ENCODE data around the gene DCDC1.

DCDC1 gene

DNA sequence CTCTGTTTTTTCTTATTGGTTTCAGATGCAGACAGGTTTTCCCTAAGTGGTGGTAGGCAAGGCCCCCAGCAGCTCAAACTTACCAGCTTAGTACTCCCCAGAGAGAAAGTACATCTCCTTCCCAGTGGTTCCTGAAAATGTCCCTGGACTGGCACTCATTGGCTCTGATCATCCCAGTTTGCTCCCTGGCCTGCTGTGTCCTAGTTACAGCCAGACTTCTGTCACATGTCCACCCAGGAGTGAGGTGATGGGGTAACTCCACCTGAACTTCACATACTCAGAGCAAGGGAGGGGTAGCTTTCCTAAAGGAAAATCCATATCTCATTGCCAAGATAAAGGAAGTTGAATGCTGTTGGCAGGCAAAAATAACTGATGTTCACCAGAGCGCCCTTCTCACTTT is 546.4 kb downstream of the DCDC1 start:
- no peak for DNase-seq

DNA sequence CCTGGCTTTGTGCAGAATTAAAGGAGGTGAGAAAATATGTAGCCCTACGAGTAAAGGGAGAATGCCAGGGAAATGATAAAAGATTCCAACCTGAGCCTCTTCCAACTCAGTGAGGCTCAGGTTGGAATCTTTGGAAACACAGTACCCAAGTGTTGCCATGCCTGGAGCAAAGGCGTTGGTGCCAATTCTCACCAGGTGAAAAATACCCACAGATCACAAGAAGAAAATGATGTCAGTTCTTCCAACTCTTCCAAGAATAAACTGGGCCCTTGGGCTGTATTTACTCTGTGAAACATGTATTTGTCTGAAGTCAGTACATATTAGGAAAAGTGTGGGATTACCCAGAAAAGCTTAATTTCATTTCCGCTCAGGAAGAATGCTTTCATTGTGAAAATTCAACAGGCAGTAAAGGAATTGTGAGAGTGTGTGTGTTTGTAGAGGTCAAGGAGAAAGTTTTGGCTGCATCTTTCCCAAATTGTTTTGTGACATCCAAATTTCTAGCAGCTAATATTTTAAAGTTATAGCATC is 548.0 kb downstream of the DCDC1 start:
- DNase-seq: no peak

DNA sequence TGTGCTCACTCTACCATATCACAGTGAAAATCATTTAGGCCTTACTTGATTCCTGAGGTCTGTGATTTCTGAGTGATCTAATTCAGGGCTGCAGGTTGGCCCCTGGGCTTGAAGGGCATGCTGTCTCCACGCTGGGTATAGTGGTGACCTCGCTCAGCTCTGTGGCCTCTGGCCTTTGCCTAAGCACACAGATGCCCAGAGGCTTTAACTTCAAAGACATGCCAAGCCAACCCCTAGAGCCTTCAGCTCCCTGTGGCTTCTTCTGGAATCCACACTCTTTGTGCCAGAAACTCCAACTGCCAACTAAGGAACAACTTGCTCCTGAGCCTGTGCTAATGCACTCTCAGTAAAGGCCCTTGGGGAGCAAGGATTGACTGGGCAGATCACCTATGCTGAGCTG is 550.8 kb downstream of the DCDC1 start:
- no peak for DNase-seq

DNA sequence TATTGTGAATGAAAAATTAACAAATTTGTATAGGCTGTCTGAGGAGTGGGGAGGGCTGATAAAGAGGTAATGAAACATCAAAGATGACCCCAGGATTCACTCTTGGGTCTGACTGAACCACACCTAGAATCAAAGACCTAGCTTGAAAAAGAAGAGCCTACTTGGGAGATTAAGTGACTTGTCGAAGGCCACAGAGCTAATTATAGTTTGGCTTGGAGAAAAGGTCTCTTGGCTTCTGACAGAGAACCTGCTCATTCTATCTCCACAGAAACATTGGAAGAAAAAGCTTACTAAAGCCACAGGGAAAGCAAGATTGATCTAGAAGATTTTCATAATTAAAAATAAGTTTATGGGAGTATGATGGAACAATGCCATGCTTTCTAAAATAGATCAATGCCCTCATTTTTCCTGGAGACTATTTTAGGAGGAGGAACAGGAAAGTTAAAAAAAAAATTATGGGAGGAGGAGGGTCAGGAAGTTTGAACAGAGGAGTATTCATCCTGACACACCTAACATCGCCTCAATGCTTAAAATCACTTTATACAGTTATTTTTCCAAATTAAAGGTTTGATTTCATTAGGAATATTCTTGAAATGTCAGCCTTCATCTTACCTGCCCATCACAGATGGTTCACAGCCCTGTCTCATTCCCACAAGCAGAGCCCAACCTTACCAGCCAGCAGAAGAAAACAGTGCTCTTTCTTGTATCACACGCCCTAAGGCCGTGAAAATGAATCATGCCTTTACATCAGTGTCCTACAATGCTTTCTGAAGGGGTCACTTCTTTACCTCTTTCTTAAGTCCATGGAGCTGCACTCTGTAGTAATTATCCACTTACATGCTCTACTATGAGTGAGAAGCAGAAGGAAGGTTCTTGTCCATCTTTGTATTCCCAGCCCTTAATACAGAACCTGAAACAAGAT is 552.3 kb downstream of the DCDC1 start:
- DNase-seq: no peak

DNA sequence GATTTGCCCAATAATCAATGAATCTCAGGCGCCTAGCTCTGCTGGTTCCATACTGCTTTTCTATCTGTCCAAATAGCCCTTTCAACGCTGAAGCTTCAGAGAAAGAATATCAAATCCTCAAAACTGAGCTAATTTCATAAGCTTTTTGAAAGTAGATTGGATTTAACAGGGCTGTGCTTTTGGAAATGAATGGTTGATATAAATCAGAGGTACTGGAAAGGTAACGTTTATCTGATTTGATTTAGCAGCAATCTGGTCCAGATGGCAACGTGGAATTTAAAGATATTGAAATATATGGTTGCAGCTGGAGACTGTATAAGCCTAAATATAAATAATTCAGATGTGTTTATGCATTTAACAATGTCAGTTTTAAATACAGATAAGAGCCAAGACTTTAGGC is 553.9 kb downstream of the DCDC1 start:
- no peak for DNase-seq

DNA sequence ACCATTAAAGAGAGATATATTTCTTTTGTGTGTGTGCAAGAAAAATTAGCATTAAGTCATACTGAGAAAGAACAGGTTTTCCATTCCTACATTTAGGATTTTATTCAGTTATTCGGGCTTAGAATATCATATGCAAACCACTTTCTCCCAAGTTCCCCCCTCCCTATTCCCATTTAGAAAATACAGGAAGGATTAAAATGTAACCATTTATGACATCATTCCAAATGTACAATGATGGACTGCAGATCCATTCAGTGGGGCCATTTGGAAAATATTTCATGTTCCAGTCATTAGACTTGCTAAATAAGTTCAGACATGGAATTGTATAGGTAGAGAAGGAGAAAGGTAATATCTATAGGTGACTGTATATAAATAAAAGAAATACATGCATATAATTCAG is 554.8 kb downstream of the DCDC1 start:
- DNase-seq: no peak
